Cardiac muscle cell (in vitro differentiated cells and primary cell): Measurements from ENCODE around the gene MYO5B. TPM values are rescaled to one million over a fixed set of nuclear protein-coding genes. Genes with fewer than 3 reads are reported as not detected.
A peak's percentile ranks its signal among the peaks of the same experiment; 100 is the strongest.

Experiments
- DNase-seq, 2 donors: peaks; one replicate each; pipeline versions ENCODE4 v3.0.0 to v3.0.0-alpha.2; 2010 to 2017; ENCODE audit warnings: low read depth in 1 of 2, low spot score in 1 of 2
- H3K27ac ChIP-seq: fragments of 200-600 bp; sonication (generic); 2 replicates; pipeline ENCODE4 v1.5.1; 2016
- H3K27me3 ChIP-seq: fragments of 200-600 bp; sonication (generic); 2 replicates; pipeline ENCODE4 v1.6.0; 2016; ENCODE audit warnings: control low read depth
- H3K36me3 ChIP-seq: fragments of 200-600 bp; sonication (generic); 2 replicates; pipeline ENCODE4 v1.5.1; 2016; ENCODE audit warnings: control low read depth
- H3K4me1 ChIP-seq: fragments of 200-600 bp; sonication (generic); 2 replicates; pipeline ENCODE4 v1.8.1; 2017; ENCODE audit warnings: low read depth, mild to moderate bottlenecking, mixed run types
- H3K4me3 ChIP-seq: fragments of 200-600 bp; sonication (generic); 2 replicates; pipeline ENCODE4 v1.5.1; 2016; ENCODE audit warnings: mild to moderate bottlenecking
- H3K9me3 ChIP-seq: fragments of 200-600 bp; sonication (generic); 2 replicates; pipeline ENCODE4 v1.5.1; 2017; ENCODE audit warnings: low read depth, mild to moderate bottlenecking, control low read depth
- CTCF ChIP-seq: IDR thresholded peaks from 2 replicates; pipeline ENCODE4 v1.5.1; 2012; ENCODE audit warnings: low read depth, mild to moderate bottlenecking, low read length
- polyA plus RNA-seq: library from polyadenylated mRNA; unstranded; fragments of >200 nt; fragmentation: Nextera tagmentation; extraction: Ambion mirVana; gene quantifications from 2 replicates; pipeline ENCODE4 v1.2.1, GENCODE V29; 2016
- total RNA-seq: library from RNA; depleted of rRNA; stranded (reverse); fragments of >200 nt; gene quantifications from 2 replicates; pipeline ENCODE4 v1.2.3, GENCODE V29; 2016

Gene MYO5B
- total and polyA plus RNA-seq, 2 experiments from 2014 or later: 3.0 to 16.7 TPM

- Histone ChIP-seq H3K4me1 (no peaks in the 10 kb centered on the region), H3K27ac (no peak overlapping the region), H3K27me3 (peaks cover 54% of the 10 kb centered on the region), H3K9me3 (no peaks in the 10 kb centered on the region), H3K36me3 (no peaks in the 10 kb centered on the region), H3K4me3 (no peak overlapping the region)
- TF ChIP-seq CTCF: no peak
- DNase-seq: no peak
Observed at GRCh38 chr18:50199921-50200320, 5.0 kb upstream of the MYO5B start.

- Histone ChIP-seq H3K4me3 (no peak overlapping the region), H3K36me3 (no peaks in the 10 kb centered on the region), H3K9me3 (no peaks in the 10 kb centered on the region), H3K27ac (no peak overlapping the region), H3K4me1 (no peaks in the 10 kb centered on the region), H3K27me3 (peaks cover 59% of the 10 kb centered on the region)
- DNase-seq: no peak
- no peak for TF ChIP-seq CTCF
Observed at GRCh38 chr18:50199346-50199855, 4.5 kb upstream of the MYO5B start.

GRCh38 chr18:50196261-50196660 lies 1.3 kb upstream of the MYO5B start:
- TF ChIP-seq CTCF: no peak
- H3K27me3 ChIP-seq: peaks cover 84% of the 10 kb centered on the region
- no peaks in the 10 kb centered on the region for H3K36me3 ChIP-seq
- no peak overlapping the region for H3K4me3 ChIP-seq
- H3K27ac ChIP-seq: no peak overlapping the region
- no peak for DNase-seq
- no peaks in the 10 kb centered on the region for H3K4me1 ChIP-seq
- no peaks in the 10 kb centered on the region for H3K9me3 ChIP-seq

GRCh38 chr18:50195689-50196088 lies 742 bp upstream of the MYO5B start:
- Histone ChIP-seq H3K4me3 (no peak overlapping the region), H3K27ac (no peak overlapping the region), H3K4me1 (no peaks in the 10 kb centered on the region), H3K36me3 (no peaks in the 10 kb centered on the region), H3K27me3 (peaks cover 89% of the 10 kb centered on the region), H3K9me3 (no peaks in the 10 kb centered on the region)
- DNase-seq: no peak
- TF ChIP-seq CTCF: no peak

- peaks cover 95% of the 10 kb centered on the region for H3K27me3 ChIP-seq
- TF ChIP-seq CTCF: no peak
- peak in 1 of 2 donors; percentile 43 for DNase-seq
- H3K9me3 ChIP-seq: no peaks in the 10 kb centered on the region
- no peaks in the 10 kb centered on the region for H3K36me3 ChIP-seq
- H3K4me3 ChIP-seq: peak overlapping the region; percentile 55
- H3K27ac ChIP-seq: no peak overlapping the region
- H3K4me1 ChIP-seq: no peaks in the 10 kb centered on the region
Observed at GRCh38 chr18:50193796-50194630, 934 bp downstream of the MYO5B start.
